GM23338 (cell line): Measurements from ENCODE around the gene OGG1. TPM values are rescaled to one million over a fixed set of nuclear protein-coding genes. Genes with fewer than 3 reads are reported as not detected.

Experiments used
- ATAC-seq: fragments of 200-7000 bp; cut with Tn5 transposase; 3 replicates; pipeline ENCODE4 v1.9.1; 2020
- DNase-seq: peaks from one replicate; pipeline ENCODE4 v3.0.0-alpha.2; 2015; ENCODE audit warnings: low spot score
- H2AFZ ChIP-seq: fragments of 200-600 bp; sonication (generic); 2 replicates; pipeline ENCODE4 v1.8.0; 2016; ENCODE audit warnings: antibody characterized with exemption, mild to moderate bottlenecking, moderate library complexity
- H3F3A ChIP-seq: fragments of 200-600 bp; sonication (generic); replicated peaks from 2 replicates; pipeline ENCODE4 v1.8.0; 2017; ENCODE audit warnings: antibody characterized with exemption, mixed run types, low read depth
- H3K27ac ChIP-seq: fragments of 200-600 bp; sonication (generic); 2 replicates; pipeline ENCODE4 v1.6.1; 2016; ENCODE audit warnings: low read depth
- H3K27me3 ChIP-seq: fragments of 200-600 bp; sonication (generic); 2 replicates; pipeline ENCODE4 v1.8.0; 2016; ENCODE audit warnings: mild to moderate bottlenecking, mixed run types, moderate library complexity; ENCODE audit not compliant: insufficient read depth
- H3K36me3 ChIP-seq: fragments of 200-600 bp; sonication (generic); 2 replicates; pipeline ENCODE4 v1.8.0; 2016; ENCODE audit warnings: mild to moderate bottlenecking; ENCODE audit not compliant: insufficient read depth
- H3K4me1 ChIP-seq: fragments of 200-600 bp; sonication (generic); 2 replicates; pipeline ENCODE4 v1.8.0; 2016; ENCODE audit warnings: mild to moderate bottlenecking, moderate library complexity; ENCODE audit not compliant: insufficient read depth
- H3K4me2 ChIP-seq: fragments of 200-600 bp; sonication (generic); 2 replicates; pipeline ENCODE4 v1.7.1; 2017; ENCODE audit warnings: mixed run types
- H3K4me3 ChIP-seq: fragments of 200-600 bp; sonication (generic); 2 replicates; pipeline ENCODE4 v1.6.1; 2016; ENCODE audit warnings: mixed run types
- H3K79me2 ChIP-seq: fragments of 200-600 bp; sonication (generic); replicated peaks from 2 replicates; pipeline ENCODE4 v1.8.0; 2017; ENCODE audit warnings: mild to moderate bottlenecking; ENCODE audit not compliant: insufficient read depth
- H3K9me2 ChIP-seq: fragments of 200-600 bp; sonication (generic); 2 replicates; pipeline ENCODE4 v1.8.0; 2017; ENCODE audit not compliant: insufficient read depth
- H4K20me1 ChIP-seq: fragments of 200-600 bp; sonication (generic); replicated peaks from 2 replicates; pipeline ENCODE4 v1.8.0; 2017; ENCODE audit warnings: mild to moderate bottlenecking; ENCODE audit not compliant: insufficient read depth
- H3K27ac Mint-ChIP-seq: 2 replicates; pipeline ENCODE4 v1.8.0; 2020; ENCODE audit warnings: inconsistent platforms, mild to moderate bottlenecking, moderate library complexity, mixed read lengths
- H3K27me3 Mint-ChIP-seq: 3 replicates; pipeline ENCODE4 v1.8.0; 2022; ENCODE audit warnings: low read depth, mild to moderate bottlenecking, moderate library complexity, mixed read lengths, inconsistent platforms; ENCODE audit not compliant: insufficient read depth, poor library complexity
- H3K36me3 Mint-ChIP-seq: 3 replicates; pipeline ENCODE4 v1.8.0; 2021; ENCODE audit warnings: low read depth, mild to moderate bottlenecking, inconsistent platforms, moderate library complexity, mixed read lengths
- H3K4me1 Mint-ChIP-seq: 3 replicates; pipeline ENCODE4 v1.8.0; 2020; ENCODE audit warnings: mild to moderate bottlenecking, inconsistent platforms, mixed read lengths
- H3K4me3 Mint-ChIP-seq: 3 replicates; pipeline ENCODE4 v1.8.0; 2021; ENCODE audit warnings: moderate library complexity, mild to moderate bottlenecking, inconsistent platforms, mixed read lengths
- H3K9me3 Mint-ChIP-seq: 3 replicates; pipeline ENCODE4 v1.8.0; 2020; ENCODE audit warnings: moderate library complexity, mild to moderate bottlenecking, inconsistent platforms, mixed read lengths
- CREB1 ChIP-seq: fragments of 250-450 bp; sonication (Bioruptor Pico); IDR thresholded peaks from 2 replicates; pipeline ENCODE4 v1.5.0; 2020; ENCODE audit warnings: low read depth, mild to moderate bottlenecking, moderate library complexity
- EZH2 ChIP-seq: fragments of 200-600 bp; sonication (generic); IDR thresholded peaks from one replicate; pipeline ENCODE4 v1.8.0; 2017; ENCODE audit warnings: antibody characterized with exemption, mild to moderate bottlenecking, low read depth; ENCODE audit not compliant: unreplicated experiment
- EZH2phosphoT487 ChIP-seq: fragments of 200-600 bp; sonication (generic); IDR thresholded peaks from one replicate; pipeline ENCODE4 v1.8.1; 2018; ENCODE audit warnings: antibody characterized with exemption; ENCODE audit not compliant: unreplicated experiment
- JUNB ChIP-seq: IDR thresholded peaks from one replicate; pipeline ENCODE4 v1.6.1; 2016; ENCODE audit warnings: antibody characterized with exemption; ENCODE audit not compliant: unreplicated experiment
- NANOG ChIP-seq: IDR thresholded peaks from 2 replicates; pipeline ENCODE4 v1.6.1; 2016; ENCODE audit warnings: antibody characterized with exemption, borderline replicate concordance
- polyA plus RNA-seq: library from polyadenylated mRNA; unstranded; fragments of >200 nt; fragmentation: Nextera tagmentation; extraction: Ambion mirVana; gene quantifications from 2 replicates; pipeline ENCODE4 v1.2.1, GENCODE V29; 2016
- total RNA-seq: library from RNA; depleted of rRNA; stranded (reverse); fragments of >200 nt; shearing (Covaris generic); gene quantifications from 2 replicates; pipeline ENCODE4 v1.2.3, GENCODE V29; 2014
- TF ChIP-seq, protein P1 (sequence below), 2 experiments: fragments of 200-600 bp in 1 of 2; sonication (generic) in 1 of 2; conservative IDR thresholded peaks; 2 replicates each; pipeline versions ENCODE4 v1.5.1 to v1.6.1; 2016 to 2017; ENCODE audit warnings: antibody characterized with exemption in 2 of 2, low read depth in 2 of 2, mild to moderate bottlenecking in 2 of 2, moderate library complexity in 1 of 2
- TF ChIP-seq, protein P2 (sequence below): fragments of 250-450 bp; sonication (Bioruptor Pico); IDR thresholded peaks from 2 replicates; pipeline ENCODE4 v1.5.0; 2020; ENCODE audit warnings: mild to moderate bottlenecking, moderate library complexity

OGG1 gene
- total and polyA plus RNA-seq, 2 experiments from 2014 or later: 20.6 to 27.6 TPM

DNA sequence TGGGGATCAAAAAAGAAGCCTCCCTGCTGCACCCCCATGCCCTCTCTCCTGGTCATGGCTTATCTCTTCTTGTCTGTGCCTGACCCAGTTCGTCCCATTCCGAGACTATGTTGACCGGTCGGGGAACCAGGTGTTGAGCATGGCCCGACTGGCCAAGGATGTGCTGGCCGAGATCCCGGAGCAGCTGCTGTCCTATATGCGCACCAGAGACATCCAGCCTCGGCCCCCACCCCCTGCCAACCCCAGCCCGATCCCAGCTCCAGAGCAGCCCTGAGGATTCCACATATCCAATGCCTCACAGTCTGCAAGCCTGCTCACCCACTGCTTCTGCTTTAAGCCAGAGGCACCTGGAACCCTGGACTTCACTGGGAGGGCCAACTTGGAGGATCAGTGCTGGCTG, 20.3 kb upstream of the OGG1 start (continued):
- TF ChIP-seq, protein P1, sequence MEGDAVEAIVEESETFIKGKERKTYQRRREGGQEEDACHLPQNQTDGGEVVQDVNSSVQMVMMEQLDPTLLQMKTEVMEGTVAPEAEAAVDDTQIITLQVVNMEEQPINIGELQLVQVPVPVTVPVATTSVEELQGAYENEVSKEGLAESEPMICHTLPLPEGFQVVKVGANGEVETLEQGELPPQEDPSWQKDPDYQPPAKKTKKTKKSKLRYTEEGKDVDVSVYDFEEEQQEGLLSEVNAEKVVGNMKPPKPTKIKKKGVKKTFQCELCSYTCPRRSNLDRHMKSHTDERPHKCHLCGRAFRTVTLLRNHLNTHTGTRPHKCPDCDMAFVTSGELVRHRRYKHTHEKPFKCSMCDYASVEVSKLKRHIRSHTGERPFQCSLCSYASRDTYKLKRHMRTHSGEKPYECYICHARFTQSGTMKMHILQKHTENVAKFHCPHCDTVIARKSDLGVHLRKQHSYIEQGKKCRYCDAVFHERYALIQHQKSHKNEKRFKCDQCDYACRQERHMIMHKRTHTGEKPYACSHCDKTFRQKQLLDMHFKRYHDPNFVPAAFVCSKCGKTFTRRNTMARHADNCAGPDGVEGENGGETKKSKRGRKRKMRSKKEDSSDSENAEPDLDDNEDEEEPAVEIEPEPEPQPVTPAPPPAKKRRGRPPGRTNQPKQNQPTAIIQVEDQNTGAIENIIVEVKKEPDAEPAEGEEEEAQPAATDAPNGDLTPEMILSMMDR (conservative IDR thresholded peaks at IDR 0.05; ENCODE audit: low read depth in 2 of 2): no peak
- no peak for TF ChIP-seq NANOG
- TF ChIP-seq JUNB: no peak
- no peak for TF ChIP-seq EZH2phosphoT487
- TF ChIP-seq, protein P2, sequence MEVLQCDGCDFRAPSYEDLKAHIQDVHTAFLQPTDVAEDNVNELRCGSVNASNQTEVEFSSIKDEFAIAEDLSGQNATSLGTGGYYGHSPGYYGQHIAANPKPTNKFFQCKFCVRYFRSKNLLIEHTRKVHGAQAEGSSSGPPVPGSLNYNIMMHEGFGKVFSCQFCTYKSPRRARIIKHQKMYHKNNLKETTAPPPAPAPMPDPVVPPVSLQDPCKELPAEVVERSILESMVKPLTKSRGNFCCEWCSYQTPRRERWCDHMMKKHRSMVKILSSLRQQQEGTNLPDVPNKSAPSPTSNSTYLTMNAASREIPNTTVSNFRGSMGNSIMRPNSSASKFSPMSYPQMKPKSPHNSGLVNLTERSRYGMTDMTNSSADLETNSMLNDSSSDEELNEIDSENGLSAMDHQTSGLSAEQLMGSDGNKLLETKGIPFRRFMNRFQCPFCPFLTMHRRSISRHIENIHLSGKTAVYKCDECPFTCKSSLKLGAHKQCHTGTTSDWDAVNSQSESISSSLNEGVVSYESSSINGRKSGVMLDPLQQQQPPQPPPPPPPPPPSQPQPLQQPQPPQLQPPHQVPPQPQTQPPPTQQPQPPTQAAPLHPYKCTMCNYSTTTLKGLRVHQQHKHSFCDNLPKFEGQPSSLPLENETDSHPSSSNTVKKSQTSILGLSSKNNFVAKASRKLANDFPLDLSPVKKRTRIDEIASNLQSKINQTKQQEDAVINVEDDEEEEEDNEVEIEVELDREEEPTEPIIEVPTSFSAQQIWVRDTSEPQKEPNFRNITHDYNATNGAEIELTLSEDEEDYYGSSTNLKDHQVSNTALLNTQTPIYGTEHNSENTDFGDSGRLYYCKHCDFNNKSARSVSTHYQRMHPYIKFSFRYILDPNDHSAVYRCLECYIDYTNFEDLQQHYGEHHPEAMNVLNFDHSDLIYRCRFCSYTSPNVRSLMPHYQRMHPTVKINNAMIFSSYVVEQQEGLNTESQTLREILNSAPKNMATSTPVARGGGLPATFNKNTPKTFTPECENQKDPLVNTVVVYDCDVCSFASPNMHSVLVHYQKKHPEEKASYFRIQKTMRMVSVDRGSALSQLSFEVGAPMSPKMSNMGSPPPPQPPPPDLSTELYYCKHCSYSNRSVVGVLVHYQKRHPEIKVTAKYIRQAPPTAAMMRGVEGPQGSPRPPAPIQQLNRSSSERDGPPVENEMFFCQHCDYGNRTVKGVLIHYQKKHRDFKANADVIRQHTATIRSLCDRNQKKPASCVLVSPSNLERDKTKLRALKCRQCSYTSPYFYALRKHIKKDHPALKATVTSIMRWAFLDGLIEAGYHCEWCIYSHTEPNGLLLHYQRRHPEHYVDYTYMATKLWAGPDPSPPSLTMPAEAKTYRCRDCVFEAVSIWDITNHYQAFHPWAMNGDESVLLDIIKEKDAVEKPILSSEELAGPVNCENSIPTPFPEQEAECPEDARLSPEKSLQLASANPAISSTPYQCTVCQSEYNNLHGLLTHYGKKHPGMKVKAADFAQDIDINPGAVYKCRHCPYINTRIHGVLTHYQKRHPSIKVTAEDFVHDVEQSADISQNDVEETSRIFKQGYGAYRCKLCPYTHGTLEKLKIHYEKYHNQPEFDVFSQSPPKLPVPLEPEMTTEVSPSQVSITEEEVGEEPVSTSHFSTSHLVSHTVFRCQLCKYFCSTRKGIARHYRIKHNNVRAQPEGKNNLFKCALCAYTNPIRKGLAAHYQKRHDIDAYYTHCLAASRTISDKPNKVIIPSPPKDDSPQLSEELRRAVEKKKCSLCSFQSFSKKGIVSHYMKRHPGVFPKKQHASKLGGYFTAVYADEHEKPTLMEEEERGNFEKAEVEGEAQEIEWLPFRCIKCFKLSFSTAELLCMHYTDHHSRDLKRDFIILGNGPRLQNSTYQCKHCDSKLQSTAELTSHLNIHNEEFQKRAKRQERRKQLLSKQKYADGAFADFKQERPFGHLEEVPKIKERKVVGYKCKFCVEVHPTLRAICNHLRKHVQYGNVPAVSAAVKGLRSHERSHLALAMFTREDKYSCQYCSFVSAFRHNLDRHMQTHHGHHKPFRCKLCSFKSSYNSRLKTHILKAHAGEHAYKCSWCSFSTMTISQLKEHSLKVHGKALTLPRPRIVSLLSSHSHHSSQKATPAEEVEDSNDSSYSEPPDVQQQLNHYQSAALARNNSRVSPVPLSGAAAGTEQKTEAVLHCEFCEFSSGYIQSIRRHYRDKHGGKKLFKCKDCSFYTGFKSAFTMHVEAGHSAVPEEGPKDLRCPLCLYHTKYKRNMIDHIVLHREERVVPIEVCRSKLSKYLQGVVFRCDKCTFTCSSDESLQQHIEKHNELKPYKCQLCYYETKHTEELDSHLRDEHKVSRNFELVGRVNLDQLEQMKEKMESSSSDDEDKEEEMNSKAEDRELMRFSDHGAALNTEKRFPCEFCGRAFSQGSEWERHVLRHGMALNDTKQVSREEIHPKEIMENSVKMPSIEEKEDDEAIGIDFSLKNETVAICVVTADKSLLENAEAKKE (CRISPR knock-in tag): no peak
- TF ChIP-seq CREB1: no peak

DNA sequence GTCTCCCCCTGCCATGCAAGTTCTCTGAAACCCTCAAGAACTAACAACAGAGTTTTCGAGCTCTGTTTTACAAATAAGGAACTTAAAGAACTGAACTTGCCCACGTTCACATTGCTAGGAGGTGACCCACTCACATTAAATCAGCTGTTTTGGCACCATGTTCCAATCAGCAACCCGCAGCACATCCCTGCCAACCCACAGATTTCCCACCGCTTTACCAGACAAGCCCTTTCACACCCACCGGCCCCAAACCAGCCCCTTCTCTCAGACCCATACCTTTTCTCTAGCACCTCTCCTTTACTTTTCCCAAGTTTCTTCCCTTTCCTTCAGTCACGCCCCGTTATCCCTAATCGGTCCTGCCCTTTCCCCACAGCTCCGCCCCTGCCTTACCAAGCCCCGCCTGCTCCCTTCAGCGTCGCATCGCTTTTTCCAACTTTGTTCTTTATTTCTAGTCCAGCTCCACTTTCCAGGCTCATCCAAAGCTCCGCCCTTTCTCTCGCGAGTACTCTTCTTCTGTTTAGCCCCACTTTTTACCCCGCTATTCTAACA, 19.0 kb upstream of the OGG1 start:
- Mint-ChIP-seq H3K27ac (peak overlapping the region; percentile 70), H3K36me3 (peaks cover 23% of the 10 kb centered on the region), H3K4me3 (peak overlapping the region; percentile 81), H3K4me1 (peaks cover 25% of the 10 kb centered on the region), H3K9me3 (no peaks in the 10 kb centered on the region), H3K27me3 (peaks cover 4% of the 10 kb centered on the region)
- no peaks in the 10 kb centered on the region for H3K9me2 ChIP-seq
- peak; percentile 96 for DNase-seq
- peaks cover 7% of the 10 kb centered on the region; the same call in 1 of the 2 replicates for H3K36me3 ChIP-seq
- peak overlapping the region; percentile 75 for H3K4me2 ChIP-seq
- peaks cover 16% of the 10 kb centered on the region for H3K4me1 ChIP-seq
- H3K79me2 ChIP-seq: peaks cover 36% of the 10 kb centered on the region
- H4K20me1 ChIP-seq: peaks cover 24% of the 10 kb centered on the region
- peak overlapping the region; percentile 77 for H2AFZ ChIP-seq
- no peaks in the 10 kb centered on the region for H3K27me3 ChIP-seq
- peak; percentile 71 for ATAC-seq
- peak overlapping the region; percentile 74 for H3K27ac ChIP-seq
- H3F3A ChIP-seq: 0 out of 2 replicates have a peak, but pooled peaks cover 8% of the 10 kb centered on the region
- peak overlapping the region; percentile 91 for H3K4me3 ChIP-seq
- TF ChIP-seq, protein P2 (CRISPR knock-in tag): no peak
- TF ChIP-seq EZH2: no peak
- no peak for TF ChIP-seq JUNB
- TF ChIP-seq EZH2phosphoT487: no peak
- TF ChIP-seq NANOG: no peak
